GDM1 (cell line): ENCODE data around the gene KCNQ5.
A peak's percentile ranks its signal among the peaks of the same experiment; 100 is the strongest.

Source experiments
- DNase-seq: peaks from one replicate; lab custom pipeline; 2025; lab: John Stamatoyannopoulos, UW

The KCNQ5 gene

DNA sequence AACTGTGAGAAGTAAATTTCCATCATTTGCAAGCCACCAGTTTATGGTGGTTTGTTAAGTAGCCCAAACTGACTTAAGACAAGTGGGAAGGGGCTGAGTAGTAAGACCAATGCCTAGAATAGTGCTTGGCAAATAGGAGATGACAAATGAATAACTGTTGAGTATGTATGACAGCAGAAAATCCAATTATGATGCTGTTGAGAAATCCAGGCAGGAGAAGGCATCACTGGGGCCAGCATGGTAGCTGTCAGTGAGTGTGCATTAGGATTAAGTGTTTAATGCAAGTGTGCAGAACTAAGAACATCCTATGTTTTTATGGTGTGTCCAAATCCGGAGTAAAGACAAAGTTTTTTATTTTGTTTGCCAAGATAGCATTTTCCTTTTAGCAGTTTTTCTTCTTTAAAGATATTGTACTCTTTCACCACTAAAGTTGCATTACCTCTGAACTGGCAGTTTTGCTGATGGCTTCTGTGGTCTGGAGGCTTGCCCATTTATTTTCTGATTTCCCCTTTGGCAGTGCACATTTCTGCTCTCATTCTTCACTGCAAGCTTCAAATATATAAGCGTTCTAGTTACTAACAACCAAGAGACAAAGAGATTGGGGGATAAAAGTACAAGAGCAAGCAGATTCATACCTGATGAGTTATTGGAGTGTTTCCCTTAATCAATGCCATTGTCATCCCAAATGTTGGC, 289.7 kb downstream of the KCNQ5 start:
- DNase-seq = peak; percentile 14

DNA sequence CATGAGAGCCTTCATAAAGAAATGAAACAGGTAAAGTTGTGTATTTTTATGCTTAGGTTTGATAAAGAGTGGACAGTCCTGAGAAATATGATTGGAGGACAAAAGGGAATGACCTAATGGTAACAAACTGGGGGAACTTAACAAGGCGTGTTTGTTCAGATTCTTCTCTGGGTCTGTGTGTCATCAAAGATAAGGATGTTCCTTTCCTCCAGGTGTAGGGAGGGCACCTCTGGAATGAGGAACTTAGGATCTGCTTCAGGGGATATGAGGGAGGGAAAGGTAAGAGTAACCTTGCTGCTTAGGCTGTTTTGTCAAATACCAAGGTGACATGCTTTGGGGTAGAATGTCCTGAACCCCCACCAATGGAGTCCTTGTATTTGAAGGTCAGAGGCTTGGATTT, 291.9 kb downstream of the KCNQ5 start:
- DNase-seq = no peak

GRCh38 chr6:72916298-72916697, 294.4 kb downstream of the KCNQ5 start:
- DNase-seq = no peak

GRCh38 chr6:72916906-72917305, 295.0 kb downstream of the KCNQ5 start:
- DNase-seq = no peak

DNA sequence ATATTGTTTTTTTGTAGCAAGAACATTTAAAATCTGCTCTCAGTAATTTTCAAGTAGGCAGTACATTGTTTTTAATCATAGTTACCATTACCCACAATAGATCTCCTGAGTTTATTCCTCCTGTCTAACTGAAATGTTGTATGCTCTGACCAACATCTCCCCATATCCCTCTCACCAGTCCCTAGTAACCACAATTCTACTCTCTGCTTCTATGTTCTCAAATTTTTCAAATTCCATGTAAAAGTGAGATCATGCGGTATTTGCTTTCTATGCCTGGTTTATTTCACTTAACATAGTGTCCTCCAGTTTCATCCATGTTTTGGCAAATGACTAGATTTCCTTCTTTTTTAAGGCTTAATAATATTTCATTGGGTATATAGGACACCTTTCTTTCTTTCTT, 300.5 kb downstream of the KCNQ5 start:
- DNase-seq = no peak

- no peak for DNase-seq
These were observed 303.3 kb downstream of the KCNQ5 start for GRCh38 chr6:72925136-72925535.

- DNase-seq = no peak
These were observed 308.8 kb downstream of the KCNQ5 start for GRCh38 chr6:72930556-72931132.

DNA sequence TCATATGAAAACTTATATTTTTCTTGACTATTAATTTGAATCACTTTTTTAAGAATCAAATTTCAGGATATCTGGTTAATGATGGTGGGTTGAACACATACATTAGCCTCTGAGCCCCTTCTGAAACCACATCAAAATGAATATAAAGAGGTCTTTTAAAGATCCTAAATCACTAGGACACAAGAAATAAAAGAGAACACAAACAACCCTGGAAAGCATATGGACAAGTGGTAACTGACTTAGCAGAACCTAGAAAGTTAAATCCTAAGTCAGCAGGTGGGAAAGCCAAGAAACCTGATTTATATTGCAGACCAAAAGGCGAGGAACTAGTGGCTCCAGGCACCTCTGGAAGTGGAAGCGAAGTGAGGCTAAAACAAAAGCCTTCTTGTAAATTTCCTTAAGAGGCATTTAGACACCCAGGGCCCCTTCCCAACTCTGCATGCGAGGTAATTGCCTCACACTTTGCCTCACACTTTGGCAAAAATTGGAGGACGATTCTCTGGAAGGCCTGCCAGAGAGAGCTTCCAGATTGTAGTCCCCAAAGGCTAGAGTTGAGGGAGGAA, 309.5 kb downstream of the KCNQ5 start:
- no peak for DNase-seq

- DNase-seq = no peak
These were observed 311.4 kb downstream of the KCNQ5 start for GRCh38 chr6:72933233-72933632.

- DNase-seq = no peak
These were observed 315.1 kb downstream of the KCNQ5 start for GRCh38 chr6:72936766-72937559.

DNA sequence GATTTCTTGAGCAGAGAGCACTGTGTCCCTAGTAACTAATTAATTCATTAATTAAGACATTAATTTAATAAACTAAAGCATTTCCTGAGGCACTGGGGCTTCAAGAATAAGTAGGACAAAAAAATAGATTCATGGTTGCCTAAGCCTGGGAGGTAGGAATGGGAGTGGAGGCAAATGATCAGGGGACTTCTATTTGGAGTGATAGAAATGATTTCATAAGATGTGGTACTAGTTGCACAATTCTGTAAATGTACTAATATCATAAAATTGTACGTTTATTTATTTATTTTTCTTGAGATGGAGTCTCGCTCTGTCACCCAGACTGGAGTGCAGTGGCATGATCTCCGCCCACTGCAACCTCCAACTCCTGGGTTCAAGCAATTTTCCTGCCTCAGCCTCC, 316.2 kb downstream of the KCNQ5 start:
- no peak for DNase-seq

DNA sequence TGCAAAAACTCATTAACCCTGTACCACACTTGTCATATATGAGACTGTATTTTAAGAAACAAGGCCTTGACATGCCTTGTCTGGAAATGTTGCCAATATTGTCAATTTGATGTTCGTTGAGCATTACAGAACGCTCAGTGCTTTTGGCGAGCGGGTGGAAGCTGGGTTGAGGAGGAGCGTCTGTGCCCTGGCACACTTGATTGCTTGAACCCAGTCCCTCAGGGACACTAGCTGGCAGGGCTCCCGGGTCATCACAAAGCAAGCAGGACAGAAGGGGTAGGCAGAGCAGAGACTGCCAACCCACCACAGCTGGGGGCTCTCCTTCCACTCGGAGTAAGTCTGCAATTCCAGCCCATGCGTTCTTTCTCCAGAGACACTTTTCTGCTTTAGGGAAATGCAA, 317.1 kb downstream of the KCNQ5 start:
- no peak for DNase-seq

DNA sequence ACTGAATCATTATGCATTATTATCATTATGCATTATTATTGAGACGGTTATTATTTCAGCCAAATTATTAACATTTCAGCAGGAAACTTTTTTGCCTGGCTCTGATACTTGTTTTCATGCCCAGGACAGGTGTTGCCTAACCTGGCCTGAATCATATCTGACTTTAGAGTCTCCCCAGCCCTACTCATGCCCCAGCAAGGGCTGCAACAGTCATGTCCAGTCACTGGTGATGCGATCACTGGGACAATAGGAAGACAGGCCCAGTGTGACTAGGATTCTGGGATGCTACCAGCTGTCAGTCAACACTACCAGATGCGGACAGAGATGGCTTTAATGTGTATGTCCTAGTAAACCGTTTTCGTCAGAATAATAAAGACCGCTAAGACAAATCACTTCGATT, 318.4 kb downstream of the KCNQ5 start:
- DNase-seq = no peak

- no peak for DNase-seq
These were observed 319.4 kb downstream of the KCNQ5 start for GRCh38 chr6:72941263-72941662.

DNA sequence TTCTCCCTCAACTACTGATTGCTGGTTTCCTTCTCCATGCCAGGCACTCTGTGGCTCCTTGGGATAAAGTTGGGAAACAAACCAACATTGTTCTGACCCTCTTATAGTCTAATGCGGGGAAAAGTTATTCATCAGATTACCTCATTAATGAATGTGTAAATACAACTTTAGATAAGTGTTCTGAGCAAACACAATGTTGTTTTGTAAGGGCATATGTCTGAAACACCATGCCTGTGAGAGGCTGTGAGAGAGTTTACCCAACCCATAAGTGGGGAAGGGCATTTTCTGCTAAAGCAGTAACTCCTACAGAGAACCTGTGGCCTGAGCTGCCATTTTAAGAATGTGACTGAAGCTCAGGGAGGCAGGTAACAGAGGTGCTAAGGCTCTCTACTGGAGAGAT, 319.9 kb downstream of the KCNQ5 start:
- no peak for DNase-seq

- DNase-seq = no peak
These were observed 321.8 kb downstream of the KCNQ5 start for GRCh38 chr6:72943699-72944098.

GRCh38 chr6:72944660-72945059, 322.8 kb downstream of the KCNQ5 start:
- no peak for DNase-seq

GRCh38 chr6:72946774-72947173, 324.9 kb downstream of the KCNQ5 start:
- no peak for DNase-seq

DNA sequence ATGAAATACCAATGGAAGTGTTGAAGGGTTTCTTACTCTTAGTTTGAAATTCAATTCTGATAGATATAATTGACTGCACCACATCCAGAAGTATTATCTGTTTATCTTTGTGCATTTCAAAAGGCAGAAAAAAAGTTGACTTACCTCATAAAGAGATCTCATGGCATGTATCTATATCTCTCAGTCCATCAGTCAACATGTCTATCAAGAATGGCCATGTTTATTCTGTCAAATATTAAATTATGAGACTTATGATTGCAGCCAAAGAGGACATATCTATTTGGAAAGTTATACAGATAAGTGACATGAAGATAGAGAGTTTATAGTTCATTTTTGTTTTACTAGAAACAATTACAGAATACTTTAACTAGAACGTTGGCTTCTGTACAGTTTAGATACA, 325.7 kb downstream of the KCNQ5 start:
- no peak for DNase-seq

DNA sequence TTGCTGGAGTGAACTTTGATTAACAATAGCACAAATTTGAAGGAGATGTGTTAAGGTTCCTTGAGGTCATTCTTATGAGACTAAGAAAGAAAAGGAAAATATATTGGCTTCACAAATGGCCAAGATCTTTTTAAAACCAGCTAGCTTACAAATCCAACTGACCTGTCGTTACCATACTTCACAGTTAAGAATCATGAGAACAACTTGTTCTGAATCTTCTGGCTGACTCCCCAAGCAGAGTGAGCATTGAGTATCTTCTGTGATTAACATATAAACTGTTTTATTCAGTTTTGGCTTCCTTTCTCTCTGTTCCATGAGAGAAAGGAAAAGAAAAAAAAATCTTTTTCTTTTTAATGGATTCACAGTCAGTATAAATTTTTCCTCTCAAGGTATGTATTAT, 326.3 kb downstream of the KCNQ5 start:
- no peak for DNase-seq

DNA sequence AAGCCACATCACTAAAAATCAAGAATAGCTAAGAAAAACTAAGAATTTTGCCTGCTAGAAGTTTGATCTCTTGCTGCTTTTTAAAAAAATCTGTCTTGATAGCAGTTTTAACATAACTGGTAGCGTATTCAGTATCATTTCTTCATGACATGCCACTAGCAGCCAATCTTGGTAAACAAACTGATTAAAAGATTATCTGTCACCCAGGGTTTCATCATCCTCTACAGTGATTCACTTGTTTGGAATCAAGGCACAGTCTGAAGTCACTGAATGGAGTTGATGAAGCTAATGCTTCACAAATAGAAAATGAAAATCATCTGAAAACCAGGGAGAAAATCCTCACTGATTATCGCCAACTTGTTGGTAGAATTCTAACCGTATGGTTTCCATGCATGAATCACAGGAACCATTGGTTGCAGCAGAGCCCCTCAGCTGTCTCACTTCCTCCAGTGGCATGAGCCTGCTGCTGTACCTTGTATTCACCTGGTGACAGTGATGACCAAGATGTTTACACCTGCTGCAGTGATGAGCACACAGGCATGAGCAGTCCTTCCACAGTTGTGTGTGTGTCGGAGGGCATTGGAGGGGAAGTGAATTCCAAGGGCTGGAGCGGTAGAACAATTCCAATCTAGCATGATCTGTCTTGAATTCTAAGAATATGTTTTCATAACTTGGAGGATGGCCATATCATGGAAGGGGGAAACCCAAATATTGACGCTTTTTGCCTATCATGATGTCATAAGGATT, 328.4 kb downstream of the KCNQ5 start:
- no peak for DNase-seq
